GM19043 (cell line): ENCODE measurements around the gene C19orf12.
A peak's percentile ranks its signal among the peaks of the same experiment; 100 is the strongest.
"Not testable (repeated sequence)": the region's sequence is repeated elsewhere in the genome, so short reads cannot be mapped to it uniquely, and the experiment has no call there.

Source experiments
- ATAC-seq: cut with Tn5 transposase; IDR thresholded peaks from one replicate; pipeline ENCODE4 v1.9.1; 2021; ENCODE audit warnings: low read depth; ENCODE audit not compliant: unreplicated experiment

The C19orf12 gene

DNA sequence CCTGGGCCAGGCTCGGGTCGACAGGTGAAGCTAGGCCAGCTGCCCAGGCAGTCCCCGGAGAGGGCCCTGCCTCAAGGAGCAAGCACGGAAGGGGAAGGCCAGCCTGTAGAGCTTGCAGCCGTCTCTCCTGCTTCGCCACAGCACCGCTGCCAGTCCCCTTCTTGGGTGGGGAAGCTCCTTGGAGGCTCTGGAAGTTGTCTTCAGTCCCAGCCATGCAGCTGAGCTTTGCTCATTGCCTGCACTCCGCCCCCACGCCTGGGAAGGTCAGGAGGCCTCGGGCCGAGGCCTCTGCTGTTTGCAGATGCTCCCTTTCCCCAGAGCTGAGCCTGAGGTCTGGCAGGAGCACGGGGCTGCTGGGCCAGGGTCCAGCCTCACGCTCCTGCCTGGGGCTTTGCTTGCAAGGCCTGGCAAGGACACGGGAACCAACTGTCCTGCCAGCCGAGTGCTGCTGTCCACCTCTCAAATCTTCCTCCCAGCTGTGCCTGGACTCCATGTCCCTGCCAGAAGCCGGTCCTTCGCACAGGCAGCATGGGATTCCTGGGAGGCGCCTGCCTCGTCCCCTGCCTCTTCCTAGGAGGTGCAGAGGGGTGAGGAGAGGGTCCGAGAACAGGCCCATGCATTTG is 36.5 kb downstream of the C19orf12 start:
- no peak for ATAC-seq

DNA sequence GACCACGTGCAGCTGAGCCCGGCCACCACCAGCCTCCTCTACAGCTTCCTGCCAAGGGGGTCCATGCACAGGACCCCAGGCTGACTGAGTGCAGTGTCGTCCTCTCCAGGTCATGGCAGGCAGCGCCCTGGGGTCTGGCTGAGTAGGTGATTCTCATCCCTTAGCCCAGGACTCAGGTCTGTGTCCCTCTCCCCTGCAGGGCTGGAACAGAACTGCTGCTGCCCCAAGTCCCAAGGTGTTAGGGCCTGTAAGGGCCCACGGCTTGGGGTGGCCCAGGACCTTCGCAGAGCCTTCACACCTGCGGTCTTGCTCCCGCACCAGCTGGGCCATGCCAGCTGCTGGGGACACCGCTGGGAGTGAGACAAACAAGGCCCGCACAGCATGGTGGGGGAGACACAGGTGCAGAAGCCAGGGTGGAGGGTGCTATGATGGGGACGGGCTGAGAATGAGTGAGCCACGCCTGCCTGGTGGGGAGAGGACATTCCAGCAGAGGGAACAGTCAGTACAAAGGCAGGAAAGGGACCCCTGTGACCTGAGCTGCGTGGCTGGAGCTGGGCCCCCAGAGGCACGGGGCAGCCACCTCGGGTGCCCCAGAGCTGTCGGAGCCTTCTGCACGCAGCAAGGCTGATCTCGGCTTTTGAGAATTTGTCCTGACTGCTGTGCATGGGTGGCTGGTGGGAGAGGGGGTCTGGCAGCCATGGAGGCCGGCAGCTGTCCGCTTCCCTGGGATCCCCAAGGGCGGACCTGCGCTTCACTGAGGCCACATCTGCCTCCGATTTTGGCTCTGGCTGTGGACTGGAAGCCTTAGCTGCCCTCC is 37.9 kb downstream of the C19orf12 start:
- no peak for ATAC-seq

DNA sequence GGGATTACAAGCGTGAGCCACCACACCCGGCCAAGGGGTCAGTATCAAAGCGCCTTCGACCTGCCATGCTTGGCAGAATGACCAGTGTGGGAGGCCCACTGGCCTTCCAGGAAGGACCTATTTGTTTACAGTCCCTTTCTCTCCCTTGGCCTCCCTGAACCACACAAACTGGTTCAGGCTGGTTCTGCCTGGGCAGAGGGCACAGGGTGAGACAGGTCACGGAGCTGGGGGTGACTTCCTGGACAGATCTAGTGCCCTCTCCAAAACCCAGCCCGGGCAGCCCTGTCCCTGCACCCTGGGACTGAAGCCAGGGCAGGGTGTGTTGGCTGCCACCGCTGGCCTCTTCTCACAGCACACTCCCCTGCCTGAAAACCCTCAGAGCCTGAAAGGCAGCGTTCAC is 38.5 kb downstream of the C19orf12 start:
- ATAC-seq: no peak

DNA sequence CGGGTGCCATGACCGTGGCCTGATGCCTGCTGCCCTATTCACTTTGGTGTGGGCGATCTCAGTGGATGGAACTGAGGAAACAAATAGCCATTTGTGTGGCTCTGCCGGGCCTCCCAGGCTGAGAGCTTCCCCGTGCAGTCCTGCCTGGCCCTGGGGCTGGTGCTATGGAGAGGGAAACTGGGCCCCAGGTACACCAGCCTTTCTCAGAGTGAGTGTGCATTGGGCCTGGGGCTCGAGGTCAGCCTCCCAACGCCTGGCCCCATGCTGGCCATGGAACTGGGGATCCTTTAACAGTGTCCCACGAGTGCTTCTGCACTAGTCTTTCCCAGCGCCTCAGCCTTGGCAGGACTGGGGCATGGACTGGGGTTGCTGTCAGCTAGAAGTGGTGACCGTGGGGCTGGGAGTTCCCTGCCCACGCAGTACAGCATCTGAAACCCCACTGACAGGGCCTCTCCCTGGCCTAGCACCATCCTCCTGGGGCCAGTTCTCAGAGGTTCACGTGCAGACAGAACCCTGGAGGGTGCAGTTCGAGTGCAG is 39.3 kb downstream of the C19orf12 start:
- no peak for ATAC-seq

DNA sequence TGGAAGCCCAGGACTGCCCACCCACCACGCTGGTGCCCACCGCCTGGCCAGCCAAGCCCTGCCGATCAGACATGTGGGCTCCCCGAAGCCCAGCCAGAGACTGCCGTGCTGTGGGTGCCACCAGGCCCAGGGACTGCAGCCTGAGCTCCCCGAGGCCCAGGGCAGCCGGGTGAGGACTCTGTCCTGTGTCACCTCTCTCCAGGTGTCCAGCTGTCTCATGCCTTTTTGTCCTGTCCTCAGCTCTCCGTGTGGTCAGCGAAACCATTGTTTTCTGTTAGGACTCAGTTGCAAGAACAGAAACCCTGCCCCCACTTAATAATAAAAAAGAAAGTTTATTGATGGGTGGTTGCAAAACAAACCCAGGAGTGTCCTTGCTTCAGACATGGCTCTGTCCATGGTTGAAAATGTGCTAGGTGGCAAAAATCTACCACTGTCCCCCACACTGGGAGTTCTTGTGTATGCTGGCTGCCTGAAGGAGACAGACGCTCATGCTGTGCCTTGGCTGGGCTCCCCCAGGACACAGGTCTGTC is 39.9 kb downstream of the C19orf12 start:
- ATAC-seq: no peak

DNA sequence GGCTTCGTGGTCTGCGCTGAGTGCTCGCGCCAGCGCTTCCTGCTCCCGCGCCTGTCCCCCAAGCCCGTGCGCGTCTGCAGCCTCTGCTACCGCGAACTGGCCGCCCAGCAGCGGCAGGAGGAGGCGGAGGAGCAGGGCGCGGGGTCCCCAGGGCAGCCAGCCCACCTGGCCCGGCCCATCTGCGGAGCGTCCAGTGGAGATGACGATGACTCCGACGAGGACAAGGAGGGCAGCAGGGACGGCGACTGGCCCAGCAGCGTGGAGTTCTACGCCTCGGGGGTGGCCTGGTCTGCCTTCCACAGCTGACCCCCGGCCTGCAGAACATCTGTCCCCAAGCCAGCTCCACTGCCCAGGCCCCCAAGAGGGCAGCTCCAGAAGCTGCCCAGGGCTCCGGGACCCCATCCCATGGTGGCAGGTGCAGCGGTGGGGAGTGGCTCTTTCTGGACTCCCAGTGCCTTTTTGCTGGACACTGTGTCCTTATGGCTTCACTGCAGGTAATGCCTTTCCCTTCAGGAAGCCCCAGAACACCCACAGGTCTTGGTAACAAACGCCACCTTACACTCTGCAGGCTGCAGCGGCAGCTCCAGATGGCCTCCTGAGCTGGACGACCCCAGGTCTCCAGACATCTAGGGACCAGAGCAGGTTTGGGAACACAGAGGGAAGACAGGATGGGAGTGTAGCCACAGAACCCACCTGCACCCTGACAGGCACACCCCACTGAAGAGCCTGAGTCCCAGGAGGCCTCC is 40.5 kb downstream of the C19orf12 start:
- ATAC-seq: no peak

DNA sequence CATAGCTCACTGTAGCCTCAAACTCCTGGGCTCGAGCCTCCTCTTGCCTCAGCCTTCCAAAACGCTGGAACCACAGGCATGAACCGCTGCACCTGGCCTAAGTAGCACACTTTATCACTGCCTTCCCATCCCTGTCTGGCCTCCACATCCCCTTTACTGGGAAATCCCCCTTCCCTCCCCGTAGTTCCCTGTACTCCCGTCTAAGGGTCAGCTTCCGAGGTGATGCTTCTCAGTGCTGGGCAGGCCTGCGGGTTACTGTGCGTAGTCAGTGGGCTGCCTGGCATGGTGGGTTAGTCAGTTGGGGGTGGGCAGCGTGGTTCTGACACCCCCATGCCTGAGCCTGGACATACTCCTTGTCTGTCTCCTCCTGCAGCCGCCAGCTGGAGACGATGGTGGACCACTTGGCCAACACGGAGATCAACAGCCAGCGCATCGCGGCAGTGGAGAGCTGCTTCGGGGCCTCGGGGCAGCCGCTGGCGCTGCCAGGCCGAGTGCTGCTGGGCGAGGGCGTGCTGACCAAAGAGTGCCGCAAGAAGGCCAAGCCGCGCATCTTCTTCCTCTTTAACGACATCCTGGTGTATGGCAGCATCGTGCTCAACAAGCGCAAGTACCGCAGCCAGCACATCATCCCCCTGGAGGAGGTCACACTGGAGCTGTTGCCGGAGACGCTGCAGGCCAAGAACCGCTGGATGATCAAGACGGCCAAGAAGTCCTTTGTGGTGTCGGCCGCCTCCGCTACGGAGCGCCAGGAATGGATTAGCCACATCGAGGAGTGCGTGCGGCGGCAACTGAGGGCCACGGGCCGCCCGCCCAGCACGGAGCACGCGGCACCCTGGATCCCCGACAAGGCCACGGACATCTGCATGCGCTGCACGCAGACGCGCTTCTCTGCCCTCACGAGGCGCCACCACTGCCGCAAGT is 41.4 kb downstream of the C19orf12 start:
- no peak for ATAC-seq

DNA sequence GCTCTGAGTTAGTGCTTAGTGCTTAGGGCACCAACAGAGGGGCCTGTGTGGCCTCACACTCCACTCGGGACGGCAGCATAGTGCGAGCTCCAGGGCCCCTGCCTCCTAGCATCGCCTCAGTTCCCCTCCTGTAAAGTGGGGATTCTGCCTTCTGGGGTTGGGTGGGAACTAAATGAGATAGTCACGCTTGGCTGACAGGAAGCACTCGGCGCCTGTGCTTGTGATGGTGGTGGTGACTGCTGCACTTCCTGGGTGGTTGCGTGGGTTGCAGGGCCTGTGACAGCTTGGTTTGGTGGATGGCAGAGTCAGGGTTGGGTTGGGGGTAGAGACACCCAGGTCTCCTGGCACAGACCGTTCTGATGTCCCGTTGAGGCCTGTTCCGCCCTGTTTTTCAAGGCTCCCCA is 42.1 kb downstream of the C19orf12 start:
- ATAC-seq: no peak

DNA sequence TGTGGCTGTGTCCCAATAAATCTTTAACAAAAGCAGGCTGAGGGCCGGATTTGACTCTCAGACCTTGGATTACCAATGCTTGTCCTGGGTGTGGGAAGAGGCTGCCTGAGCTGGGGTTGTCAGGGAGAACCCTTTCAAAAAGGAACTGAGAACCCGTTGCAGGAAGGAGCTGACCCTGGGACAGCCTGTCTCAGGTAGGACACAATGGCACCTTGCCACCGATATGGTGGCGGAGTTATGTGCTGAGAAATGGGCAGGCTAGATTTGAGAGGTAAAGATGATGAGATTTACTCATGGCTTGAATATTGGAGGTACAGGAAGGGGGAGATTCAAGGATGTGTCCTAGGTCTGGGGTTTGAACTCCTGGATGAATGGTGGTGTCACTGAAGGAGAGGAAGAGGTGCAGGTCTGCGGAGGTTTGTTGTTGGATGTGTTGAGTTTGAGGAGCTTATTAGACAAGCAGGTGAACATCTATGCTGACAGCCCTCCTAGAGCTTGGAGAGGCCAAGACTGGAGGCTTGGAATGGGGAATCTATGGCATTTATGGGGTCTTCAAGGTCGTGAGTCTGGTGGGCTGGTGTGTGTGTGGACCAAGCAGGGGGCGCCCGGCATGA is 42.6 kb downstream of the C19orf12 start:
- no peak for ATAC-seq

DNA sequence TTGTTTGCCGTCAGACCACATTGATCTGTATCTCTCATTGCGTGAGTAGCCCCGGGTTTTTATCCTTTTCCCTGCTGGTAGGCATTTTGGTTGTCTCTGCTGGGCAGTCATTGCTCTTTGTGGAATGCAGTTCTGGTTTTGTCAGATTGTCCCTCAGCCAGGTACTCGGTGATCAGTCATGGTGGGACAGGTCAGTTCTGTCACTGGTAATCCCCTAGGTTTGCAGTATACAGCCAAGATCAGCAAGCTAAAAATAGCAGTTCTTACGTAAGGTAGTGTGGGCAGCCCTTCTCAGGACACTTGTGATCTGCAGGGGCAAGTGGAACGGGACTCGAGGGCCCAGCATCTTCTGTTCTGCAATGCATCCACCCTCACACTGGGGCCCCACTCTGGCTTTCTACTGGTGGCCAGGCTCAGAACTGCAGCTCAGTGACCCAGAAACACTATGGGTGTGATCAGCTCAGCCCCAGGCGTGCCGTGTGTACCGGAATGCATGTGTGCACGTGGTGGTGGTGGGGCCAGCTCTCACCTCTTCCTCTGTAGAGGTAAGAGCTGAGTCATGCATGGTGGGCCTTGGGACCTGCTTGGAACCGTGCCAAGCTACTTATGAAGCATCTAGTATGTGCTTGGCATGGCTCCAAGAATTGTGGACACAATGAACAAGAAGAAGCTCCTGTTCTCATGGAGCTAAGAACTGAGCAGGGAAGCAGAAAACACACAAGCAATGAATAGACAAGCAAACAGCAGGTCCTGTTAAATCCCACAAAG is 43.5 kb downstream of the C19orf12 start:
- peak; percentile 70 for ATAC-seq

DNA sequence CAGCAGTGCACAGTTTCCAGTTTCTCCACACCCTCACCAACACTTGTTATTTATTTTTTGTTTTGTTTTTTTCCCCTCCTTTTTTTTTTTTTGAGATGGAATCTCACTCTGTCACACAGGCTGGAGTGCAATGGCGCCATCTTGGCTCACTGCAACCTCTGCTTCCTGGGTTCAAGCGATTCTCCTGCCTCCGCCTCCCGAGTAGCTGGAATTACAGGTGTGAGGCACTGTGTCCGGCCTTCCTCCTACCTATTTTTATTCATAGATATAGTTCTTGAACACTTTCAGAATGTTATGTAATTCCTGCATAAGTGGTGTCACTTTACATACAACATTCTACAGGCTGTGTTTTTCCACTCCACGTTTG is 44.1 kb downstream of the C19orf12 start:
- not testable (repeated sequence) for ATAC-seq

DNA sequence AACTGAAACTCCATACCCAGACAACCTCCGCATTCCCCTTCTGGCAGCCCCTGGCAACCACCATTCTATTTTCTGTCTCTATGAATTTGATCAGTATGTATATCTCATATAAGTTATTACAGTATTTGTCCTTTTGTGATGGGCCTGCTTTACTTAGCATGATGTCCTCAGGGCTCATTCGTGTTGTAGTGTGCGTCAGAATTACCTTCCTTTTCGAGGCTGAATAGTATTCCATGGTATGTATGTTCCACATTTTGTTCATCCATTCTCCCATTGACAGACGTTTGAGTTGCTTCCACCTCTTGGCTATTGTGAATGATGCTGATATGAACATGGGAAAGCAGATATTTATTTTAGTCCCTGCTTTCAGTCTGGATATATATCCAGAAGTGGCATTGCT is 44.8 kb downstream of the C19orf12 start:
- ATAC-seq: no peak

DNA sequence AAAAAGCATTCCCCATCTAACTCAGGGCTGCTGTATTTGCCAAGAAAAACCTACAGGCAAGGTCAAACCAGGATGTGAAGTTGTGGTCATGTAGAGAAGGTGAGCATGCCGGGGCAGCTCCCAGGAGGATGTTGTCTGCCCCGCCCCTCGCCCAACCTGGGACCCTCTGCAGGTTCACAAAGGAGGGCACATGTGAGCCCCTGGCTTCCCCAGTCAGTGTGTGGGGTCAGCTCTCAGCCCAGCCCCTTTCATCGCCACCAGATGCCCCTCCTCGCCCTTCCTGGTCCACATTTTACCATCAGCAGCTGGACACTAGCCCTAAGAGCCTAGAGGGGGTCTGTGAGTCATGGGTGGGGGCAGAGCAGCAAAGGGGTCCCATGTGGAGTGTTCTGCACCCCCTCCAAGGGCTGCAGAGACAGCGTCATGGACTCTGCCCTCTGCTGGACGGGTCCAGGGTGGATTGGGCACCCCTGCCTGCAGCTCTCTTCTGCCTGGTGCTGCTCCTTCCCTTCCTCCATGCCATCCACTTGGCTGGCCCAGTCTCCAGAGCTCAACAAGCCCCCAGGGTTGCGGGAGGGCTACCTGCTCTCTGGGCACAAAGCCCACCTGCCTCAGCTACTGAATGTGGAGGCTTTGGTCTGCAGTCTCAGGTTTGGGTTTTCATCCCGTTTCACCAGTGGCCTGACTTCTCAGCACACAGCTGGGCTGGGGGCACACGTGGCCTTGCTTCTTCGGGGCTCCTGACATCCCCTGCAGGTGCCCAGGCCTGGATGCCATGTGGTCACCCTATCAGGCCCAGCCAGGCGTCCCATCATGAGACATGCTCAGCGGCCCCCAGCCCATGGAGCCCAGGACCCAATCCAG is 46.1 kb downstream of the C19orf12 start:
- no peak for ATAC-seq

DNA sequence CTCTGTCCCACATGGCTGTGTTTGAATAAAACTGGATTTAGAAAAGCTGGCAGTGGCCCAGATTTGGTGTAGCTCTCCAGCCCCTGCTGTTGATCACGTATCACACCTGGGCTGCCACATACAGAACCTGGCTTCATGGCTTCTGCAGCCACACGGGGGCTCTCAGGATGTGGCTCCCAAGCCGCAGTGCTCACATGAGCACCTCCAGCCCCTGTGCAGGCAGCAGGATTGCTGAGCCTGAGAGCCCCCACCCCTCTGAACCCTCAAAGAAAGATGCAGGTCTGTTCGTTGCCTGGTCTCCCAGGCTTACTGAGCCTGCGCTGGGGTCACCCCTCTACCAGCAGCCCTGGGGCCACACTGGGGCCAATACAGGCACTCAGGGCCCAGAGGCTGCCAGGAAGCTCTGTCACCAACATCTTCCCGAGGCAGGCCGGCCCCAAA is 47.1 kb downstream of the C19orf12 start:
- ATAC-seq: no peak

DNA sequence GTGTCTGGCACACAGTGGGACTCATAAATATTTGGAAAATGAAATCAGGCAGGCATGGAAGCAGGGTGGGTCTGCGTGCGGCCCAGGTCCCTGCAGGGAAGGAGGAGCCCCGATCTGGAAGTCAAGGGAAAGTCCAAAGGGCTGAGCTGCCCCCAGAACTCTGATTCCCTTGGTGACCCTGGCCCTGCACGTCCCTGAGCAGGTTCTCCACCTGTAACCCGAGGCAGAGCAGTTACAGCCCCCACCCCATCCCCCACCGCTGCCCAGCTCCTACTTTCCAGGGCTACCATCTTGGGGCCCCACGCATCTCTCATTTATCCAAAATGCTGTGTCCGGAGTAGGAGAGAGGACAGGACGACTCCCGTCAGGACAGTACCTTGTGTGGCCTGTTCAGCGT is 47.7 kb downstream of the C19orf12 start:
- ATAC-seq: no peak

DNA sequence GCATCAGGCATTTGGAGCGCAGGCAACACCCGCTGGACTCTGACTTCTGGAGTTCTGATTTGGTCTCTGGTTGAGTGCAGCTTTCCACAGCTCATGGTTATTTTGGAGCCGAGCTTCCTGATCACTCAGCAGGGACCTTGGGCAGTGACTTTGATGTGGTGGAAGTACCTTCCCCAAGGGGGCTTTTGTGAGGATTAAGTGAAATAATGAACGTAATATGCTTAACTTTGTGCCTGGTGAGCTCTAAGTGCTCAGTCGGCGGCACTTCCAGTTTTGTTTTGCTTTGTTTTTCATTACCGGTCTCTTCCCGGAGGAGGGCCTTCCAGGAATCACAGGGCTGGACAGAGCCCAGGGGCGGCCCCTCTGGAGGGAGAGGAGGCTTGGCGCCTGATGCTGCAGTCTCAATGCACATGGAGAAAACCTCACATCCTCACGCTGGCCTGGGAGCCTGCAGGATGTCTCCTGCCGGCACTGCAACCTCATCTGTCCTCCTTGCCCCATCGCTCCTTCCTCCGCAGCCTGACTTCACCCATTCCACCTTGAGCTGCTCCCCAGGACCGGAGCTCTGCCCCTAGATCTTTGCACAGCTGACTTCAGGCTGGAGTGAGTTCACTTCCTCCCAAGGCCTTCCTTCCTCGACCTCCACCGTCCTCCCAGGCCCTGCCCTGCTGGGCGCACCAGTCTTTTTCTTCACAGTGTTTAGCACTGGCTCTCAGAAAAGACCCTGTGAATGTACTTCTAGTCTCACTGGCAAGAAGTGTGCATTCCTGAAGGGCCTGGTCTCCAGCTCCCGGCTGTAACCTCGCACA is 48.3 kb downstream of the C19orf12 start:
- no peak for ATAC-seq
